Endothelial cell of umbilical vein (primary cell): ENCODE data around the gene AXDND1.

Experiments
- EZH2 ChIP-seq: IDR thresholded peaks from 2 replicates; pipeline ENCODE4 v1.6.1; 2012; ENCODE audit warnings: borderline replicate concordance, low read depth, mild to moderate bottlenecking, moderate library complexity, low read length, inconsistent platforms; ENCODE audit not compliant: severe bottlenecking
- POLR2A ChIP-seq: IDR thresholded peaks from 2 replicates; pipeline ENCODE4 v1.6.1; 2012; ENCODE audit warnings: low read depth, mild to moderate bottlenecking, control low read depth, low read length
- POLR2AphosphoS5 ChIP-seq: IDR thresholded peaks from 2 replicates; pipeline ENCODE4 v1.6.1; 2012; ENCODE audit warnings: low read depth, mild to moderate bottlenecking, control low read depth, low read length, moderate library complexity; ENCODE audit not compliant: insufficient read depth
- TF ChIP-seq, protein P1 (sequence below), 2 donors: IDR thresholded peaks; 1 replicate in 1 of 2; 2 replicates in 1 of 2; pipeline ENCODE4 v1.5.1; 2011; ENCODE audit warnings: low read length in 2 of 2, mild to moderate bottlenecking in 2 of 2, moderate library complexity in 2 of 2, control low read depth in 1 of 2, inconsistent platforms in 1 of 2, low read depth in 1 of 2; ENCODE audit not compliant: insufficient read depth in 1 of 2; ENCODE audit errors: extremely low read depth in 1 of 2

GRCh38 chr1:179337288-179337687 is 28.5 kb upstream of the AXDND1 start:
- TF ChIP-seq, protein P1, sequence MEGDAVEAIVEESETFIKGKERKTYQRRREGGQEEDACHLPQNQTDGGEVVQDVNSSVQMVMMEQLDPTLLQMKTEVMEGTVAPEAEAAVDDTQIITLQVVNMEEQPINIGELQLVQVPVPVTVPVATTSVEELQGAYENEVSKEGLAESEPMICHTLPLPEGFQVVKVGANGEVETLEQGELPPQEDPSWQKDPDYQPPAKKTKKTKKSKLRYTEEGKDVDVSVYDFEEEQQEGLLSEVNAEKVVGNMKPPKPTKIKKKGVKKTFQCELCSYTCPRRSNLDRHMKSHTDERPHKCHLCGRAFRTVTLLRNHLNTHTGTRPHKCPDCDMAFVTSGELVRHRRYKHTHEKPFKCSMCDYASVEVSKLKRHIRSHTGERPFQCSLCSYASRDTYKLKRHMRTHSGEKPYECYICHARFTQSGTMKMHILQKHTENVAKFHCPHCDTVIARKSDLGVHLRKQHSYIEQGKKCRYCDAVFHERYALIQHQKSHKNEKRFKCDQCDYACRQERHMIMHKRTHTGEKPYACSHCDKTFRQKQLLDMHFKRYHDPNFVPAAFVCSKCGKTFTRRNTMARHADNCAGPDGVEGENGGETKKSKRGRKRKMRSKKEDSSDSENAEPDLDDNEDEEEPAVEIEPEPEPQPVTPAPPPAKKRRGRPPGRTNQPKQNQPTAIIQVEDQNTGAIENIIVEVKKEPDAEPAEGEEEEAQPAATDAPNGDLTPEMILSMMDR (IDR thresholded peaks at IDR 0.05; ENCODE audit: extremely low read depth in 1 of 2, insufficient read depth in 1 of 2, low read depth in 1 of 2, low read length in 2 of 2): no peak
- TF ChIP-seq POLR2A (no peak), EZH2 (no peak), POLR2AphosphoS5 (no peak)
